GM20431 (cell line): ENCODE data around the gene PLD3.
"Not testable (repeated sequence)": the region's sequence is repeated elsewhere in the genome, so short reads cannot be mapped to it uniquely, and the experiment has no call there.

Experiments
- in situ Hi-C: fragments of 300-500 bp; cut with MseI, MboI; formaldehyde crosslinking; loops from one replicate; pipeline ENCODE4 v1.15.0; 2020; ENCODE audit warnings: low sequenced_read_pairs; ENCODE audit not compliant: unreplicated experiment

PLD3 gene

GRCh38 chr19:40331052-40331451 lies 17.4 kb upstream of the PLD3 start:
- in situ Hi-C loops, result no loop called here

DNA sequence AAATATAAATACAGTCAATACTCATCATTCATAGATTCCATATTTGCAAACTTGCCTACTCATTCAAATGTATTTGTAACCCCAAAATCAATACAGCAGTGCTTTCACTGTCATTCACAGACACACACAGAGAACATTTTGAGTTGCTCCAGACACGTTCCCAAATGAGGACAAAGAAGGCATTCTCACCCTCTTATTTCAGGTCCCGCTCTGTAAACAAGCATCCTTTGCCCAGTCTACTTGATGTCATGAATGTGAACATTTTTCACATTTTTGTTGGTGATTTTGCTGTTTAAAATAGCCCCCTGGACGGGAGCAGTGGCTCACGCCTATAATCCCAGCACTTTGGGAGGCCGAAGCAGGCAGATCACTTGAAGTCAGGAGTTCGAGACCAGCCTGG lies 15.8 kb upstream of the PLD3 start:
- in situ Hi-C loops, result no loop called here

DNA sequence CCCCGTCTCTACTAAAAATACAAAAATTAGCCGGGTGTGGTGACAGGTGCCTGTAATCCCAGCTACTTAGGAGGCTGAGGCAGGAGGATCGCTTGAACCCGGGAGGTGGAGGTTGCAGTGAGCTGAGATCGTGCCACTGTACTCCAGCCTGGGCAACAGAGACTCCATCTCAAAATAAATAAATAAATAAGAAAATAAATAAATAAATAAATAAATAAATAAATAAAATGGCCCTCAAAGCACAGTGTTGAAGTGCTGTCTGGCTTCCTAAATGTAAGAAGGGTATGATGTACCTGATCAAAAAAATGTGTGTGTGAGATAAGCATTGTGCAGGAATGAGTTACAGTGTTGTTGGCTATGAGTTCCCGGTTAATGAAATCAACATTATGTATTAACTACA lies 15.4 kb upstream of the PLD3 start:
- in situ Hi-C loops, result not testable (repeated sequence)

DNA sequence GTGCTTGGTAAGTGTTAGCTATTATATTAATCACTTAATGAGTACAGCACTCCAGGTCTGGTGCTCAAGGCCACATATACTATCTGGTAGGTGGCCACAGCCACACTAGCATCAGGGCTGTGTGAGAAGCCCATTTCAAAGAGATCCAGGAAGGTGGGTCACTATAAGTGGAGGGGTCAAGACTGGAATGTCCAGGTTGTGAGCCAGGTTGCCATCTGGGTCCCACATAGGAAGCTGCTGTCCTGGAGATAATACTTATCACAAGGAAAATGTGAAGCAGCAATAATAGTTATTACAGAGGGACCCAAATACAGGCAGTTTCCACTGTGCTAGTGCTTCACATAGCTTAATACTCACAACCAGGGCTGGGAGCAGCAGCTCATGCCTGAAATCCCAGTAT lies 13.4 kb upstream of the PLD3 start:
- in situ Hi-C loops, result no loop called here

DNA sequence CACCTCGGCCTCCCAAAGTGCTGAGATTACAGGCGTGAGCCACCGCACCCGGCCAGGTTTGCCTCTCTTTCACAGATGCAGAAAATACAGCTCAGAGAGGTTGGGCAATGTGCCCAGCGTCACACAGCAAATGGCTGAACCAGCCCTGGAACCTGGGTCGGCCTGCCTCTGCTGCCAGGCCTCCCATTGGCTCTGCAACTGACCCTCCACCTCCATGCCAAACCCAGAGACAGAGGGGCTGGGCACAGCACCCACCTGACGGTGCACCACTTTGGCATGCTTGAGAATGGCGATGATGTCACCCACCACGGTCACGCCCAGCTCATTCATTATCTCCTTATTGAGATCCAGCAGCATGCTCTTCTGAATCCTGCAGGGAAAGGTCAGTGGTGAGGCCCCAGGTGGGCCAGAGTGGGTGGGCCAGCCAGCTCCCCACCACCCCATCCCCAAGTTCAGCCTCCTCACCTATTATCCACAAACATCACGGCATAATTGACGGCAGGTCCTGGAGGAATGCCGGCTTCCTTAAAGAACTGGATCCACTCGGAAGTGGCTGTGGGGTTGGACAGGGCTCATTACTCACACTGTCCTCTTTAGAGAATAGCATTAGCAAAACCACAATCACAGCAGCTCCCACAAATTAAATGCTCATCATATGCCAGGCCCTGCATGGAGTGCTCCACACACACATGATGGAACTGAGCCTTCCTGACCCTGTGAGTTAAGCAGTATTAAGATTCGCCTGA lies 12.5 kb upstream of the PLD3 start:
- in situ Hi-C loops, result no loop called here

DNA sequence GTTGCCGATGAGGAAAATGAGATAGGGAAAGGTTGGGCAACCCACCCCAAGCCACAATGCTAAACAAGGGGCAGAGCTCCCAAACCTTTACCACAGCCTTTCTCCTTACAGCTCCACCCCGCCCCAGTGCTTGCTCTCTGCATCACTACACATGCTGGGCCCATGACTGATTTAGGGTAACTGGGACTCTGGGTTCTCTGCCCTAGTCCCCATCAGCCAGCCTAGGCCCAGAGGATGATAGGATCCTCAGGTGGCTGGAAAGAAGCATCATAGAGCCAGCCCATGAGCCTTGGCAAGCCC lies 11.9 kb upstream of the PLD3 start:
- in situ Hi-C loops, result no loop called here

DNA sequence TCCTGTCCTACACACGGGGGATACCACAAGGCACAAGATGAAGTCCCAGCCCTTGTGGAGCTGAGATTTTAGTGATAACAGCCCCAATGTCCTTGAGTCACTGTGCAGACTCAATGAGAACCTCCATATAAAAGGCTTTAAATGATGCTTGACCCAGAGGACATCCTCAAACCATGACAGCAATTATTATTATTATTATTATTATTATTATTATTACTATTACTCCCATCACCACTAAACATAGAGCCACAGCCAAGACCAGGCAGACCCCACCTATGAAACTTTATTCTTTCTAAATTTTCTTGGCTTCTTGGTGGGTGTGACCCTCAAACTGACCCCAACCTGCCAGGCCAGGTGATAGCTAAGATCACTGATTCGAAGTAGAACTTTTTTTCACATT lies 11.4 kb upstream of the PLD3 start:
- in situ Hi-C loops, result no loop called here

DNA sequence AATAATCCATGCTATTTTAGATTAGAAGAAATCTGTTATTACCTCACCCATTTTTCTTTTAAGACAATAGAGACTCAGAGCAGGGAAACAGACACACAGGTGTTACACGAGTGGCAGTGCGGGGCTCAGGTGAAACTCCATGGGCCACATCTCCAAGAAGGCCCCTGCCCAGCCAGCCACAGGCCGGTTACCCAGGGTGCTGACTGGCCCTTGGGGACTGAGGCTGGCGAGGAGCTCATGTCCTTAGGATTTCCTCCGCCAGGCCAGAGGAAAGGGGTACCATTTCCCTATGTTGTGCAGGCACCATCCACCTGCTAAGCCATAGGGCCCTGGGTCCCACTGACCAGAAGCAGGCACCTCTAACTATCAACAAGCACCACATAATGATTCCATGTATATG lies 10.9 kb upstream of the PLD3 start:
- in situ Hi-C loops, result no loop called here

GRCh38 chr19:40339018-40339728 lies 9.3 kb upstream of the PLD3 start:
- in situ Hi-C loops, result no loop called here

- in situ Hi-C loops, result no loop called here
Observed at GRCh38 chr19:40341601-40342482, 6.7 kb upstream of the PLD3 start.

DNA sequence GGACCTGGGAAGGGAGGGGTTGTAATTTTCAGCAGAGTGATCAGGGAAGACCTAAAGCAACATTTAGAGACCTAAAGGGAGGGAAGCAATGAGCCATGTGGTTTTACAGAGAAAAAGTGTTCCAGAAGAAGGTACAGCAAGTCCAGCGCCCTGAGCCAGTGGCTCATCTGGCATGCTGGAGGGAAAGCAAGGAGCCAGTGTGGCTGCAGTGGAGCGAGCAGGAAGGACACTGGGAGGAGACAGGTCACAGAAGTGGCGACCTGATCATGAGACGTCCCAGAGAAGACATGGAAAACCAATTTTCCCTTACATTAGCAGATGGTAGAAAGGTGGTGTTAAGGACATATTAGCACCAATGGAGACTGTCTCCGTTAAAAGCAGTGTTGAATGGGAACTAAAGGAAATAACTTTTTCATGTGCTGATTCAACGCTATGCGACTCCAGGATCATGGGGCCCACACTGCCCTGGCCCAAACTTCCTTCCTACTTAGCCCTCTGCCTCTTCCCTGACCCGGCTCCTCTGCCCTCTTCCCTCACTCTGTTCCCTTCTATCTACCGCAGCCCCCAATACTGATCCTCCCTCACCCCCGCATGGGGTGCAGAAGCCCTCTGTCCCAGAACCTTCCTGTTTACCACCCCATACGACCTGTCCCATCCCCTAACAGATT lies 5.7 kb upstream of the PLD3 start:
- in situ Hi-C loops, result no loop called here

DNA sequence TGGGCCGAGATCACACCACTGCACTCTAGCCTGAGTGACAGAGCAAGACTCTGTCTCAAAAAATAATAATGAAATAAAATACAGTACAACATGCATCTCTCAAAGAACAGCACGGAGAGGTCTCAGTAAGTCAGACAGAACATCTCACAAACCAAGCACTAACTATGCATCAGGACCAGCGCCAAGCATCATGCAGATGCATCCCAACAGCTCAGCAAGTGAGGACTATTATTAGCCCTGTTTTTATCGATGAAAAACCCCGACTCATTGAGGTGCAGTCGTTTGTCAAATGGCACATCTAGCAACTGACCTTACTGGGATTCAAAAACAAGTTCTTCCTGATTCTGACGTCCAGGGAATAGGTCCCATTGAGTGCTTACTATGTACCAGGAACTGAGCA lies 4.1 kb upstream of the PLD3 start:
- in situ Hi-C loops, result no loop called here

DNA sequence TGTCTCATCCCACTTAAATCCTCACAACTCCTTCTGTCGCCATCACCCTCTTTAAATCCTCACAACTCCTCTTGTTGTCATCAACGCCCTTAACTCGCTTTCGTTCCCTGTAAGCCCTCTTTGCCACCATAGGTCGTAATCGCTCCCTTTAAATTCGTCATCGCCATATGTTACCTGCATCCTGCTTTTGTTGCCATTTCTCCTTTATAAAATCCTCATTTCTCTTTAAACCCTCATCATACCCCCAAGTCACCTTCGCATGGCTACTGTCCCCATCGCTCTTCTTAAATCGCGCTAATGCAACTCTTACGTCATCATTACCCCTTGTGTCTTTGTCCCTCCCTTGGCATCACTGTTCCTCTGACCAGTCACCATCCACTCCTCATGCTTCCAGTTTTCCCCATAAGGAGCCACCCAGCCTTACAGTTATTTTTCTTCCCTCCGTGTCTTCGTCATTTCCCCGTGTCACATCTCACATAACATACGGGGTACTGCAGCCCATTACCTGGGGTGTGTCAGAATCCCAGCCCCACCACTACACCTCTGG lies 539 bp downstream of the PLD3 start:
- in situ Hi-C loops, result no loop called here

- in situ Hi-C loops, result no loop called here
Observed at GRCh38 chr19:40355975-40356680, 7.6 kb downstream of the PLD3 start.

GRCh38 chr19:40356681-40357595 lies 8.4 kb downstream of the PLD3 start:
- in situ Hi-C loops, result no loop called here

- in situ Hi-C loops, result no loop called here
Observed at GRCh38 chr19:40357640-40358039, 9.1 kb downstream of the PLD3 start.

DNA sequence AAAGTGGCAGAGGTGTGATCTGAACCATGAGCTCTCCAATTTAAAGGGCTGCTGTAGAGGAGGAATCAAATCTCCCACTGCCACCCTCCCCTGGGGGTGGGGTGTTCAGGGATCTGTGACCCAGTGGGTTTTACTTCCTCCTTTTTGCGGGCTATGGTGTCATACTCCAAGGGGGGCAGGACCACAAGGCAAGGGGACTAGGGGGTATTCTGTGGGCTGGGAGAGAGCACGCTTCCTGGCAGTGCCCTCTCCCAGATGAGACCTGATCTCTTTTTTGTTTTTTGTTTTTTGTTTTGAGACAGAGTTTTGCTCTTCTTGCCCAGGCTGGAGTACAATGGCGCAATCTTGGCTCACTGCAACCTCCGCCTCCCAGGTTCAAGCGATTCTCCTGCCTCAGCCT lies 10.3 kb downstream of the PLD3 start:
- in situ Hi-C loops, result no loop called here

GRCh38 chr19:40360020-40360707 lies 11.7 kb downstream of the PLD3 start:
- in situ Hi-C loops, result no loop called here
